SK-N-SH (cell line): ENCODE results near the gene PADI4. TPM values are rescaled to one million over a fixed set of nuclear protein-coding genes. Genes with fewer than 3 reads are reported as not detected.

Experiments
- CTCF ChIA-PET: fragments of 300-600, 350-600 bp; formaldehyde crosslinking; extraction: SDS; loops from one replicate; lab custom pipeline; 2021; lab: Yijun Ruan, JAX
- POLR2A ChIA-PET: fragments of 350-600 bp; sonication (Branson Sonifier 250); formaldehyde crosslinking; extraction: SDS; loops from one replicate; lab custom pipeline; 2020; ENCODE audit warnings: antibody characterized with exemption, inconsistent platforms; lab: Yijun Ruan, JAX
- DNase-seq: peaks from one replicate; pipeline ENCODE4 v3.0.0; 2012
- H2AFZ ChIP-seq: fragments of 200-600 bp; sonication (generic); 2 replicates; pipeline ENCODE4 v1.8.1; 2016; ENCODE audit warnings: antibody characterized with exemption, mild to moderate bottlenecking, low read depth
- H3F3A ChIP-seq: fragments of 200-600 bp; sonication (generic); replicated peaks from 2 replicates; pipeline ENCODE3; 2016; ENCODE audit warnings: antibody characterized with exemption, mild to moderate bottlenecking; ENCODE audit not compliant: insufficient read depth
- H3K27ac ChIP-seq, 2 experiments: fragments of 200-500 bp in 1 of 2; fragments of 200-600 bp in 1 of 2; sonication (Bioruptor generic) in 1 of 2; sonication (generic), shearing (Covaris generic) in 1 of 2; 2 replicates each; pipeline versions ENCODE4 v1.5.1 to v1.6.1; 2014 to 2016; ENCODE audit warnings: low read depth in 2 of 2, inconsistent platforms in 1 of 2, low read length in 1 of 2, mild to moderate bottlenecking in 1 of 2, mixed read lengths in 1 of 2
- H3K27me3 ChIP-seq: fragments of 200-600 bp; sonication (generic), shearing (Covaris generic); 2 replicates; pipeline ENCODE4 v1.6.1; 2016; ENCODE audit warnings: mixed run types; ENCODE audit not compliant: insufficient read depth
- H3K36me3 ChIP-seq, 2 experiments: fragments of 200-500 bp in 1 of 2; fragments of 200-600 bp in 1 of 2; sonication (Bioruptor generic) in 1 of 2; sonication (generic) in 1 of 2; replicated peaks in 1 of 2; 2 replicates each; pipeline versions ENCODE3 to v1.5.1; 2014 to 2016; ENCODE audit warnings: low read length in 1 of 2, mild to moderate bottlenecking in 1 of 2; ENCODE audit not compliant: insufficient read depth in 2 of 2, control insufficient read depth in 1 of 2
- H3K4me1 ChIP-seq, 2 experiments: fragments of 200-500 bp in 1 of 2; fragments of 200-600 bp in 1 of 2; sonication (Bioruptor generic) in 1 of 2; sonication (generic), shearing (Covaris generic) in 1 of 2; 2 replicates each; pipeline versions ENCODE4 v1.5.1 to v1.6.1; 2014 to 2016; ENCODE audit warnings: low read depth in 1 of 2, low read length in 1 of 2, mixed run types in 1 of 2; ENCODE audit not compliant: insufficient read depth in 2 of 2, control insufficient read depth in 1 of 2
- H3K4me2 ChIP-seq: fragments of 200-600 bp; sonication (generic), shearing (Covaris generic); 2 replicates; pipeline ENCODE4 v1.6.1; 2017; ENCODE audit warnings: mixed run types
- H3K4me3 ChIP-seq, 2 experiments: fragments of 200-500 bp in 1 of 2; fragments of 200-600 bp in 1 of 2; sonication (Bioruptor generic) in 1 of 2; sonication (generic), shearing (Covaris generic) in 1 of 2; 2 replicates each; pipeline versions ENCODE4 v1.5.1 to v1.8.1; 2014 to 2016; ENCODE audit warnings: low read depth in 2 of 2, inconsistent platforms in 1 of 2, low read length in 1 of 2, mild to moderate bottlenecking in 1 of 2, mixed read lengths in 1 of 2, moderate library complexity in 1 of 2
- H3K79me2 ChIP-seq: fragments of 200-600 bp; sonication (generic); 2 replicates; pipeline ENCODE4 v1.8.1; 2017; ENCODE audit warnings: mild to moderate bottlenecking; ENCODE audit not compliant: insufficient read depth
- H3K9ac ChIP-seq: fragments of 200-600 bp; sonication (generic); 2 replicates; pipeline ENCODE4 v1.6.1; 2017; ENCODE audit warnings: mixed run types
- H3K9me2 ChIP-seq: fragments of 200-600 bp; sonication (generic); 2 replicates; pipeline ENCODE4 v1.6.1; 2017; ENCODE audit warnings: mixed run types
- H3K9me3 ChIP-seq: fragments of 200-600 bp; sonication (generic); 2 replicates; pipeline ENCODE4 v1.6.1; 2017; ENCODE audit warnings: mixed run types, mild to moderate bottlenecking, moderate library complexity
- H4K20me1 ChIP-seq: fragments of 200-600 bp; sonication (generic); 2 replicates; pipeline ENCODE4 v1.6.1; 2017; ENCODE audit warnings: mild to moderate bottlenecking, mixed run types; ENCODE audit not compliant: insufficient read depth
- FOXM1 ChIP-seq: IDR thresholded peaks from 2 replicates; pipeline ENCODE4 v1.4.0; 2012; ENCODE audit warnings: low read depth, mild to moderate bottlenecking
- GATA2 ChIP-seq: sonication (generic); formaldehyde crosslinking; IDR thresholded peaks from 2 replicates; pipeline ENCODE4 v1.5.0; 2020; ENCODE audit warnings: mild to moderate bottlenecking, missing genetic modification reagents
- MAX ChIP-seq: IDR thresholded peaks from 2 replicates; pipeline ENCODE4 v1.4.0; 2012; ENCODE audit warnings: low read depth
- MEF2A ChIP-seq: IDR thresholded peaks from 2 replicates; pipeline ENCODE4 v1.4.0; 2012; ENCODE audit warnings: low read depth, borderline replicate concordance
- NFIC ChIP-seq: IDR thresholded peaks from 2 replicates; pipeline ENCODE4 v1.4.0; 2012; ENCODE audit warnings: borderline replicate concordance
- PBX3 ChIP-seq: IDR thresholded peaks from 2 replicates; pipeline ENCODE4; 2012
- RFX5 ChIP-seq: IDR thresholded peaks from 2 replicates; pipeline ENCODE4 v1.6.1; 2012; ENCODE audit warnings: mild to moderate bottlenecking, improper control_type of control experiment, low read length
- SIN3A ChIP-seq: IDR thresholded peaks from 2 replicates; pipeline ENCODE4 v1.6.1; 2012; ENCODE audit warnings: low read depth, mild to moderate bottlenecking, low read length, moderate library complexity, borderline replicate concordance
- SMC3 ChIP-seq: IDR thresholded peaks from 2 replicates; pipeline ENCODE4 v1.6.1; 2012; ENCODE audit warnings: low read depth, low read length, improper control_type of control experiment
- USF2 ChIP-seq: fragments of 150-350 bp; IDR thresholded peaks from 2 replicates; pipeline ENCODE4 v1.6.1; 2017; ENCODE audit warnings: antibody characterized with exemption, low read length, low read depth, borderline replicate concordance
- YY1 ChIP-seq: IDR thresholded peaks from 2 replicates; pipeline ENCODE4 v1.4.0; 2012; ENCODE audit warnings: low read depth, mild to moderate bottlenecking
- WGBS: methylation state at CpG from one replicate; pipeline ENCODE4 v1.1.6; 2017; ENCODE audit warnings: low lambda C conversion rate; 5-methylcytosine and 5-hydroxymethylcytosine counted together
- polyA plus RNA-seq, 3 experiments: library from polyadenylated mRNA; depleted of rRNA; stranded (reverse); fragments of >200 nt; gene quantifications; 2 replicates each; pipeline ENCODE4 v1.2.3, GENCODE V29; 2012

PADI4 gene
- polyA plus RNA-seq, 1 of the 3 experiments (the other 2 are of a cell fraction) = not detected

- Histone ChIP-seq H3K4me2 (no peak overlapping the region), H3K27ac (no peak overlapping the region), H3K9me3 (no peaks in the 10 kb centered on the region), H2AFZ (no peak overlapping the region), H3K9ac (no peak overlapping the region), H3K79me2 (no peaks in the 10 kb centered on the region), H3F3A (no peaks in the 10 kb centered on the region), H3K27me3 (no peaks in the 10 kb centered on the region; the same call in 1 of the 2 replicates), H3K4me1 (no peaks in the 10 kb centered on the region), H4K20me1 (no peaks in the 10 kb centered on the region), H3K36me3 (no peaks in the 10 kb centered on the region), H3K4me3 (no peak overlapping the region), H3K9me2 (no peaks in the 10 kb centered on the region)
- POLR2A ChIA-PET = no interaction called here
- no peak for DNase-seq
- TF ChIP-seq MEF2A = no peak
- TF ChIP-seq GATA2 (CRISPR knock-in tag) = no peak
- no peak for TF ChIP-seq SMC3
- TF ChIP-seq PBX3 = no peak
- CTCF ChIA-PET = interaction anchor here (1.4 kb wide), 1 partner anchor 74 kb away, joined by 3 read pairs; no protein-coding TSS in a partner anchor
- 73% methylated on average over 7 of the region's 7 CpGs for WGBS
Measured at GRCh38 chr1:17310068-17310640, 2.2 kb downstream of the PADI4 start.

- Histone ChIP-seq H3K9me2 (no peaks in the 10 kb centered on the region), H2AFZ (no peak overlapping the region), H3K36me3 (no peaks in the 10 kb centered on the region), H3K27me3 (no peaks in the 10 kb centered on the region; the same call in 1 of the 2 replicates), H3K27ac (no peak overlapping the region), H3K4me1 (no peaks in the 10 kb centered on the region), H4K20me1 (no peaks in the 10 kb centered on the region), H3K9ac (no peak overlapping the region), H3K79me2 (no peaks in the 10 kb centered on the region), H3K4me2 (no peak overlapping the region), H3F3A (no peaks in the 10 kb centered on the region), H3K9me3 (no peaks in the 10 kb centered on the region), H3K4me3 (no peak overlapping the region)
- TF ChIP-seq YY1 (no peak), SIN3A (no peak), MAX (no peak), USF2 (no peak), NFIC (no peak), RFX5 (no peak), FOXM1 (no peak)
- 67% methylated on average over 8 of the region's 9 CpGs for WGBS
- DNase-seq = no peak
- ChIA-PET CTCF (interaction anchor here (0.9 to 1.4 kb wide), 3 partner anchors 23 to 188 kb away, joined by 3 to 4 read pairs (median 3); no protein-coding TSS in a partner anchor), POLR2A (no interaction called here)
Measured at GRCh38 chr1:17313530-17314309, 5.7 kb downstream of the PADI4 start.
